Upper lobe of right lung (tissue), 1 donor: ENCODE results near the gene LCE3E. TPM values are rescaled to one million over a fixed set of nuclear protein-coding genes. Genes with fewer than 3 reads are reported as not detected.
A peak's percentile ranks its signal among the peaks of the same experiment; 100 is the strongest.

Source experiments
- ATAC-seq: fragments of 200-7000 bp; cut with Tn5 transposase; one replicate; pipeline ENCODE4 v1.9.1; 2020; ENCODE audit warnings: mild to moderate bottlenecking, moderate library complexity
- DNase-seq: peaks from one replicate; pipeline ENCODE4 v3.0.0-alpha.2; 2020
- H3K27ac ChIP-seq: fragments of 200-600 bp; one replicate; pipeline ENCODE4 v1.8.0; 2022
- H3K27me3 ChIP-seq: fragments of 200-600 bp; one replicate; pipeline ENCODE4 v1.8.0; 2022; ENCODE audit warnings: mild to moderate bottlenecking
- H3K36me3 ChIP-seq: fragments of 200-600 bp; one replicate; pipeline ENCODE4 v1.8.0; 2022
- H3K4me1 ChIP-seq: fragments of 200-600 bp; one replicate; pipeline ENCODE4 v1.8.0; 2022
- H3K4me3 ChIP-seq: fragments of 200-600 bp; one replicate; pipeline ENCODE4 v1.8.0; 2022; ENCODE audit warnings: mild to moderate bottlenecking
- H3K9me3 ChIP-seq: fragments of 200-600 bp; one replicate; pipeline ENCODE4 v1.8.0; 2022
- CTCF ChIP-seq: fragments of 200-600 bp; IDR thresholded peaks from one replicate; pipeline ENCODE4 v1.8.0; 2022; ENCODE audit warnings: antibody characterized with exemption
- intact Hi-C: fragments of 100-400 bp; cut with DNase I; formaldehyde crosslinking; loops from one replicate; pipeline ENCODE4 v1.11.0; 2022
- total RNA-seq: library from RNA; stranded (reverse); fragmentation: NEBNext Ultra II Directional; extraction: Animal tissue kit (Norgen Biotek cat#: 25700); gene quantifications from one replicate; pipeline ENCODE4 v1.2.1, GENCODE V29; 2021
- donor health status: DM: no; HTN: yes; CAD: no; lungs with severe emphysema.

Gene LCE3E
- total RNA-seq, 1 donor from 2014 or later = not detected

GRCh38 chr1:152525080-152525641 is 41.4 kb downstream of the LCE3E start:
- no peak overlapping the region for H3K4me3 ChIP-seq
- intact Hi-C loops = no loop called here
- no peaks in the 10 kb centered on the region for H3K4me1 ChIP-seq
- ATAC-seq (no peak), DNase-seq (no peak)
- peaks cover 4% of the 10 kb centered on the region for H3K27me3 ChIP-seq
- H3K27ac ChIP-seq = no peak overlapping the region
- TF ChIP-seq CTCF = no peak
- H3K9me3 ChIP-seq = no peaks in the 10 kb centered on the region
- no peaks in the 10 kb centered on the region for H3K36me3 ChIP-seq

DNA sequence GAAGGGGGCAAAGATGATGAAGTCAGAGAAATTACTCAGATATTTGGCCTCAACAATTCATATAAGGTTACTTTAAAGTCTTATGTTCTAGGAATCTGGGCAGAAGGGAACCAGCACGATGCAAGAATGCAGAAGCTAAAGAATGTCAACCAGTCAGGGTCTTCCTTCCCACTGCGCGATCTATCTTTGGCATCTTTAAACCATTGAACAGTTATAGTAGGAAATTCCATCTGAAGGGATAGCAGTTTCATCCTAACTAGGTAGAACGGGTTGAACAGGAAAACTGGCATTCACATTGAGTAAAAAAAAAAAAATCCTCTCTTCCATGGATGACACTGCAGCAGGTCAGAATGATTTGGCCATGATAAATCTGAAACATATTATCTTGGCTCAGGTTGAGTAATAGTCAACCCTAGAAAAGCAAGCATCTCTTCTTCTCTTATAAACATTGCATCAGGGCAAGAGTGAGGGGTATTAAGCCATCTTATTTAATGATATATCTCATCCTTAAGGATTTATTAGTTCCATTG is 46.0 kb downstream of the LCE3E start:
- Histone ChIP-seq H3K27ac (no peak overlapping the region), H3K36me3 (no peaks in the 10 kb centered on the region), H3K4me3 (no peak overlapping the region), H3K9me3 (no peaks in the 10 kb centered on the region), H3K4me1 (no peaks in the 10 kb centered on the region), H3K27me3 (peaks cover 12% of the 10 kb centered on the region)
- no peak for TF ChIP-seq CTCF
- ATAC-seq = no peak
- no peak for DNase-seq
- intact Hi-C loops = no loop called here

GRCh38 chr1:152519851-152520250 is 46.7 kb downstream of the LCE3E start:
- Histone ChIP-seq H3K27ac (no peak overlapping the region), H3K4me1 (no peaks in the 10 kb centered on the region), H3K9me3 (no peaks in the 10 kb centered on the region), H3K4me3 (no peak overlapping the region), H3K27me3 (peaks cover 19% of the 10 kb centered on the region), H3K36me3 (no peaks in the 10 kb centered on the region)
- ATAC-seq (peak; percentile 58), DNase-seq (no peak)
- no peak for TF ChIP-seq CTCF
- intact Hi-C loops = no loop called here

- intact Hi-C loops = no loop called here
- DNase-seq (no peak), ATAC-seq (no peak)
- H3K36me3 ChIP-seq = no peaks in the 10 kb centered on the region
- no peak overlapping the region for H3K4me3 ChIP-seq
- no peak for TF ChIP-seq CTCF
- no peak overlapping the region for H3K27ac ChIP-seq
- H3K4me1 ChIP-seq = no peaks in the 10 kb centered on the region
- no peaks in the 10 kb centered on the region for H3K9me3 ChIP-seq
- peaks cover 31% of the 10 kb centered on the region for H3K27me3 ChIP-seq
Measured at GRCh38 chr1:152517237-152517811, 49.3 kb downstream of the LCE3E start.

DNA sequence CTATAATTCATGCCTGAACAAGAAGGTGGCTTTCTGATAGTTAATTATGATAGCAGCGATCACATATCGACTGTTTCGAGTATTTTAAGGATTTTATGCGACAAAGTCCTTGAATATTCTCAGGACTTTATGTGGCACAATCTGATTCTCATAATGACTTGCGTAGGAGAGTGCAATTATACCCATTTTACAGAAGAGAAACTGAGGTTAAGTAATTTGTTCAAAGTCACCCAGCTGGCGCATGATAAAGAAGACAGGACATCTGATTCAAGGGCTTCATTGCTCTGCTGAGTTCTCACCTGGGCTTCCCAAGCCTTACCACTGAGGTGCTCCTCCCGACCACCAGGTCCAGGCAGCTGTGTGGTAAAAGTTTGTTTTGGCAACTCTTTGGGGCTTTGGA is 50.5 kb downstream of the LCE3E start:
- DNase-seq = no peak
- TF ChIP-seq CTCF = no peak
- Histone ChIP-seq H3K4me3 (no peak overlapping the region), H3K4me1 (no peaks in the 10 kb centered on the region), H3K9me3 (no peaks in the 10 kb centered on the region), H3K27me3 (peaks cover 37% of the 10 kb centered on the region), H3K27ac (no peak overlapping the region), H3K36me3 (no peaks in the 10 kb centered on the region)
- intact Hi-C loops = no loop called here
- ATAC-seq = no peak

Other genes starting within 250 kb of the LCE3E start
- gene FLG, start 241.5 kb downstream of the LCE3E start, total RNA-seq = not detected
- gene FLG2, start 206.8 kb downstream of the LCE3E start, total RNA-seq = not detected
- not detected for gene CRNN, start 152.5 kb downstream of the LCE3E start, total RNA-seq
- gene LCE5A, start 56.0 kb downstream of the LCE3E start, total RNA-seq = not detected
- not detected for gene CRCT1, start 52.3 kb downstream of the LCE3E start, total RNA-seq
- gene LCE3D, start 13.7 kb upstream of the LCE3E start, total RNA-seq = not detected
- not detected for gene LCE3C, start 33.5 kb upstream of the LCE3E start, total RNA-seq
- not detected for gene LCE3B, start 47.0 kb upstream of the LCE3E start, total RNA-seq
- gene LCE3A, start 56.3 kb upstream of the LCE3E start, total RNA-seq = not detected
- not detected for gene LCE2D, start 96.6 kb upstream of the LCE3E start, total RNA-seq
- gene LCE2C, start 108.5 kb upstream of the LCE3E start, total RNA-seq = not detected
- gene LCE2B, start 119.3 kb upstream of the LCE3E start, total RNA-seq = not detected
- not detected for gene LCE2A, start 131.6 kb upstream of the LCE3E start, total RNA-seq
- gene LCE4A, start 141.4 kb upstream of the LCE3E start, total RNA-seq = not detected
- not detected for gene KPRP, start 191.2 kb upstream of the LCE3E start, total RNA-seq
- not detected for gene LCE1F, start 208.4 kb upstream of the LCE3E start, total RNA-seq
- not detected for gene LCE1E, start 219.5 kb upstream of the LCE3E start, total RNA-seq
- not detected for gene LCE1D, start 229.9 kb upstream of the LCE3E start, total RNA-seq
- gene LCE1C, start 239.9 kb upstream of the LCE3E start, total RNA-seq = not detected
- not detected for gene LCE1B, start 245.2 kb upstream of the LCE3E start, total RNA-seq